GM19438 (cell line): ENCODE results near the gene OR2L5.

Source experiments
- ATAC-seq: cut with Tn5 transposase; IDR thresholded peaks from one replicate; pipeline ENCODE4 v1.9.1; 2021; ENCODE audit warnings: low read depth; ENCODE audit not compliant: unreplicated experiment

Gene OR2L5

GRCh38 chr1:248013229-248013710 lies at the start of gene OR2L5:
Gene OR2L5 (plus strand): TSS chr1:248013660. CDS start chr1:248021948, 8,288 bp downstream.
- ATAC-seq = no peak

DNA sequence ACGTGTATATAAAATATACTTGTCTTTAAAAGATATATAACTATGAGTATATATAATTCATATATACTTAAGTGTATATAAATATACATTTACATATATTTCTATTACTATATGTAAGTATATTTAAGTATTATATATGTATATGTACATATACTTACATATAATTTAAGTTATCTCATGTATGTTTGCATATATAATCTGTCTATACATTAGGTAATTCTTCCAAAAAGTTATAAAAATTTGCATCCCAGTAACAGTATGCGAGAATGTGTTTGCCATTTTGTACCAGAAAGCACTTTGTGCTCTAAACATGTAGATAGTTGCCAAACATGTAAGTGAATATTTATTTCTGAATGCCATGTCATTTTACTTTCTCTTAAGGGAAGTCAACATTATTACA lies 48.5 kb upstream of the OR2L5 start, which contains the start of gene OR2AK2:
Gene OR2AK2, plus strand, starts transcription at position 301 of the 400 bp plus-strand sequence. CDS start 144 bp downstream, outside the sequence.
- ATAC-seq = no peak

GRCh38 chr1:247966532-247967204 lies 46.8 kb upstream of the OR2L5 start:
- peak; percentile 72 for ATAC-seq

GRCh38 chr1:247992986-247993385 lies 20.5 kb upstream of the OR2L5 start:
- no peak for ATAC-seq

DNA sequence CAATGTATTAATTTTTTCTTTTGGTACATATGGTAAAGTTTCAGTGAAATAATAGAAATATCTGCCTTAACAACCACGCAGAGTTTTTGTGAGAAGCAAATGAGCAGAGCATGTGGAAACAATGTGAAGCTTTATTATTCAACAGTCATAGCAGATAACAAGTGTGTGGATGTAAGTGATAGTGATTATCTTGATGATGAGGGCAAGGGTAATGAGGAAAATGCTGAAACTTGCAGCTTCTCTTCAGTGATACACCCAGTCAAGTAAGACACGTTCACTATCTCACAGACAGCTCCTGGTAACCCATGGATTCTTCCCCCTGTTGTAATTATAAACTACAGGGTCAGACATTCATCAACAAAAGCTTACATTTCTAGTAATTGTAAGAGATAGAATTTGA lies 14.6 kb upstream of the OR2L5 start:
- ATAC-seq = no peak

DNA sequence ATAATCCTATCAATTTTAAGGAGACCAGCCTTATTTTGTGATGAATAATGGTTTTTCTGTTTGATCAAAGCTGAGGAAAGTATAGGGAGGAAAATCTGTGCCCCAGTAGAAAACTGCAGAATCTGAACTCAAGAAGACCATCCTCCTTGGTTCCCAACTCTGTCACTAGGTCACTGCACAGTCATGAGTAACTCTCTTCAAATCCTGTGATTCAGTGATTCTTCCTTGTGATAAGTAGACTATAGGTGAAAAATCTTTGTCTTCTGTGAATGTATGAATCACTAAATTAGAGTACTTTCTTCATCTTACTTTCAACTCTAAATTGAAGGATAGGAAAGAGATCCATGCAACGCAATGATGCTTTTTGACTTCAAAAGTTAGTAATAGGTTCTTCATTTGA lies 13.3 kb upstream of the OR2L5 start:
- ATAC-seq = no peak

DNA sequence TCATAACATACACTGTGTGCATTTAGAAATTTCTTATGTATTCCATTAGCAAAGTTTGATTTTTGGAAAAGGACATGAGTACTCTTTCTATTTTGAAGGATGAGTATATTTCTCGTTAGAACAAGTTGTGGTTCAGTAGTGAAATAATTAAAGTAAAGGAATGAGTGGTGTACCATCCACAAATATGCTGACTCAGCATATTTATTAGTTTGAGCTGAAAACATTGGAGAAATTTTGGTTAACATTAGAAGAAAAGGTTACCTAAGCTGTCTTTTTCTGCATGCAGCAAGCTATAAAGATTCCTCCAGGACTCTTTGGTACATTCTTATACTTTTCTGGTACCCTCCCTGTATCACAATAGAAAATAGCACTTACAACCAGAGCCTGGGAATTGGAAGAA lies 5.7 kb upstream of the OR2L5 start:
- ATAC-seq = no peak

- ATAC-seq = no peak
These were observed 3.8 kb upstream of the OR2L5 start for GRCh38 chr1:248009681-248010080.

DNA sequence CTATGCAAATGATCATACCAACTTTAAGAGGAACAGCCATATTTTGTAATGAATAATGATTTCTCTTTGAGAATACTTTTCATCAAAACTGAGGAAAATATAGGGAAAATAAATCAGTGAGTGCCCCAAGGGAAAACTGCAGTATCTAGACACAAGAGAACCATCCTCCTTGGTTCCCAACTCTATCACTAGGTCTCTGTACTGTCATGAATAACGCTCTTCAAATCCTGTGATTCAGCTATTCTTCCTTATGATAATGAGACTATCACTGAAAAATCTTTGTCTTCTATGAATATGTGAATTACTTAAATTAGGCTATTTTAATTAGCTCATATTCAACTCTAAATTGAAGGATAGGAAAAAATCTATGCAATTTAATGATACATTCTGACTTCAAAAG lies 2.3 kb downstream of the OR2L5 start:
- no peak for ATAC-seq

- ATAC-seq = no peak
These were observed 16.3 kb downstream of the OR2L5 start, which contains the start of gene OR2L2 for GRCh38 chr1:248029770-248030169. Gene OR2L2 (plus strand): TSS chr1:248030070. CDS start chr1:248038268, 8,198 bp downstream.

- no peak for ATAC-seq
These were observed 31.7 kb downstream of the OR2L5 start for GRCh38 chr1:248045209-248045608.

- no peak for ATAC-seq
These were observed 33.1 kb downstream of the OR2L5 start, which contains the start of gene OR2L3 for GRCh38 chr1:248046536-248046935. Gene OR2L3 (plus strand): TSS chr1:248046836. CDS start chr1:248060682, 13,846 bp downstream.

GRCh38 chr1:248047008-248047407 lies 33.5 kb downstream of the OR2L5 start:
- ATAC-seq = no peak

DNA sequence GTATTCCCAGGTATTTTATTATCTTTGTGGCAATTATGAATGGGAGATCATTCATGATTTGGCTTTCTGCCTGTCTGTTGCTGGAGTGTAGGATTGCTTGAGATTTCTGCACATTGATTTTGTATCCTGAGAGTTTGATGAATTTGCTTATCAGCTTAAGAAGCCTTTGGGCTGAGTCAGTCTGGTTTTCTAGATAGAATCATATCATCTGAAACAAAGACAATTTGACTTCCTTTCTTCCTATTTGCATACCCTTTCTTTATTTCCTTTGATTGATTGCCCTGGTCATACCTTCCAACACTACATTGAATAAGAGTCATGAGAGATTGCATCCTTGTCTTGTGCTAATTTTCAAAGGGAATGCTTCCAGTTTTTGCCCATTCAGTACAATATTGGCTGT lies 41.2 kb downstream of the OR2L5 start:
- no peak for ATAC-seq

- ATAC-seq = no peak
These were observed 41.8 kb downstream of the OR2L5 start for GRCh38 chr1:248055261-248055660.

DNA sequence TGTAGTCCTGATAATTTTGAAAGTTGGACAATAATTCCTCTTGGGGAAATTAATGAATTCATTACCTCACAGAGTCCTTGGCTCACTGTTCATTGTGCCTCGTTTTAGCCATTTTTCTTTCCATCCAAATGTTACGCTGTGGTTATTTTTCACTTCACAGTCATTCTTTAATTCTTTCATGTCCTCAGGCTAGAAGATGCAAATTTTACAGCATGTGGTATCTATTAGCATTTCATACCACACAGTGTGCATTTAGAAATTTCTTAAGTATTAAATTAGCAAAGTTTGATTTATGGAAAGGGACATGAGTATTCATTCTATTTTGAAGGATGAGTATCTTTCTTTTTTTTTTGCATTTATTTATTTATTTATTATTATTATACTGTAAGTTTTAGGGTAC lies 51.6 kb downstream of the OR2L5 start:
- no peak for ATAC-seq

DNA sequence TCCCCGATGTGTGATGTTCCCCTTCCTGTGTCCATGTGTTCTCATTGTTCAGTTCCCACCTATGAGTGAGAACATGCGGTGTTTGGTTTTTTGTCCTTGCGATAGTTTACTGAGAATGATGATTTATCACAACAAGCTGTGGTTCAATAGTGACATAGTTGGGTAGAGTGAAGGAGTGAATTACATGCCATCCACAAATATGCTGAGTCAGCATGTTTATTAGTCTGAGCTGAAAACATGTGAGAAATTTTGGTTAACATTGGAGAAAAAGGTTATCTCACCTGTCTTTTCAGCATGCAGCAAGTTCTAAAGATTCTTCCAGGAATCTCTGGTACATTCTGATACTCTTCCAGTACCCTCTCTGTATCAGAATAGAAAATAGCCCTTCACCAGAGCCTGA lies 52.1 kb downstream of the OR2L5 start:
- ATAC-seq = no peak
